Progenitor cell of endocrine pancreas (in vitro differentiated cells): Measurements from ENCODE around the gene TMEM45B. TPM values are rescaled to one million over a fixed set of nuclear protein-coding genes. Genes with fewer than 3 reads are reported as not detected.
"Not testable (repeated sequence)": the region's sequence is repeated elsewhere in the genome, so short reads cannot be mapped to it uniquely, and the experiment has no call there.

ENCODE experiments used
- DNase-seq: peaks from one replicate; pipeline ENCODE4 v3.0.0; 2021; ENCODE audit warnings: low spot score; ENCODE audit not compliant: unreplicated experiment
- H3K27ac Mint-ChIP-seq: 2 replicates; pipeline ENCODE4 v1.8.0; 2021; ENCODE audit warnings: mild to moderate bottlenecking, moderate library complexity, mixed read lengths
- H3K27me3 Mint-ChIP-seq: 2 replicates; pipeline ENCODE4 v1.8.0; 2021; ENCODE audit warnings: mixed read lengths
- H3K36me3 Mint-ChIP-seq: 2 replicates; pipeline ENCODE4 v1.8.0; 2022; ENCODE audit warnings: mixed read lengths; ENCODE audit not compliant: insufficient read depth
- H3K4me1 Mint-ChIP-seq: 2 replicates; pipeline ENCODE4 v1.8.0; 2021; ENCODE audit warnings: low read depth, mixed read lengths
- H3K4me3 Mint-ChIP-seq: 2 replicates; pipeline ENCODE4 v1.8.0; 2021; ENCODE audit warnings: low read depth, mild to moderate bottlenecking, moderate library complexity, mixed read lengths
- H3K9me3 Mint-ChIP-seq: 2 replicates; pipeline ENCODE4 v1.8.0; 2021; ENCODE audit warnings: low read depth, mixed read lengths
- CTCF ChIP-seq: fragments of 200-600 bp; sonication (generic); IDR thresholded peaks from one replicate; pipeline ENCODE4 v1.5.0; 2021; ENCODE audit warnings: antibody characterized with exemption, mild to moderate bottlenecking; ENCODE audit not compliant: unreplicated experiment
- total RNA-seq: library from RNA; stranded (reverse); gene quantifications from 2 replicates; pipeline ENCODE4 v1.2.1, GENCODE V29; 2021

TMEM45B gene
- total RNA-seq, 1 donor from 2014 or later = 1.4 TPM

GRCh38 chr11:129813231-129813791, 2.3 kb upstream of the TMEM45B start:
- Mint-ChIP-seq H3K9me3 (peaks cover 4% of the 10 kb centered on the region), H3K36me3 (no peaks in the 10 kb centered on the region), H3K27ac (no peak overlapping the region), H3K4me3 (no peak overlapping the region), H3K4me1 (peaks cover 3% of the 10 kb centered on the region), H3K27me3 (peaks cover 44% of the 10 kb centered on the region)
- DNase-seq = no peak
- no peak for TF ChIP-seq CTCF

GRCh38 chr11:129814244-129815014, 1.2 kb upstream of the TMEM45B start:
- H3K27ac Mint-ChIP-seq = no peak overlapping the region
- peaks cover 3% of the 10 kb centered on the region for H3K4me1 Mint-ChIP-seq
- no peaks in the 10 kb centered on the region for H3K36me3 Mint-ChIP-seq
- peaks cover 55% of the 10 kb centered on the region for H3K27me3 Mint-ChIP-seq
- DNase-seq = no peak
- peaks cover under 1% of the 10 kb centered on the region for H3K9me3 Mint-ChIP-seq
- no peak overlapping the region for H3K4me3 Mint-ChIP-seq
- no peak for TF ChIP-seq CTCF

GRCh38 chr11:129817534-129818051, 1.9 kb downstream of the TMEM45B start:
- peaks cover 56% of the 10 kb centered on the region for H3K27me3 Mint-ChIP-seq
- no peak overlapping the region for H3K27ac Mint-ChIP-seq
- TF ChIP-seq CTCF = no peak
- DNase-seq = no peak
- H3K4me1 Mint-ChIP-seq = peaks cover 3% of the 10 kb centered on the region
- no peaks in the 10 kb centered on the region for H3K9me3 Mint-ChIP-seq
- no peaks in the 10 kb centered on the region for H3K36me3 Mint-ChIP-seq
- no peak overlapping the region for H3K4me3 Mint-ChIP-seq

GRCh38 chr11:129818236-129818635, 2.6 kb downstream of the TMEM45B start:
- H3K27me3 Mint-ChIP-seq = peaks cover 56% of the 10 kb centered on the region
- not testable (repeated sequence) for H3K27ac Mint-ChIP-seq, H3K36me3 Mint-ChIP-seq, H3K9me3 Mint-ChIP-seq, H3K4me3 Mint-ChIP-seq, DNase-seq, H3K4me1 Mint-ChIP-seq

- H3K4me1 Mint-ChIP-seq = peaks cover 3% of the 10 kb centered on the region
- TF ChIP-seq CTCF = no peak
- no peak for DNase-seq
- H3K4me3 Mint-ChIP-seq = no peak overlapping the region
- peaks cover 46% of the 10 kb centered on the region for H3K27me3 Mint-ChIP-seq
- no peaks in the 10 kb centered on the region for H3K9me3 Mint-ChIP-seq
- no peaks in the 10 kb centered on the region for H3K36me3 Mint-ChIP-seq
- no peak overlapping the region for H3K27ac Mint-ChIP-seq
Observed at GRCh38 chr11:129819237-129819636, 3.6 kb downstream of the TMEM45B start.

GRCh38 chr11:129820228-129820627, 4.6 kb downstream of the TMEM45B start:
- H3K9me3 Mint-ChIP-seq, H3K27ac Mint-ChIP-seq, H3K36me3 Mint-ChIP-seq, DNase-seq, H3K4me3 Mint-ChIP-seq, H3K4me1 Mint-ChIP-seq: not testable (repeated sequence)
- peaks cover 36% of the 10 kb centered on the region for H3K27me3 Mint-ChIP-seq

- not testable (repeated sequence) for H3K9me3 Mint-ChIP-seq, H3K4me3 Mint-ChIP-seq, H3K4me1 Mint-ChIP-seq, DNase-seq, H3K36me3 Mint-ChIP-seq, H3K27ac Mint-ChIP-seq
- H3K27me3 Mint-ChIP-seq = peaks cover 13% of the 10 kb centered on the region
Observed at GRCh38 chr11:129823281-129823680, 7.6 kb downstream of the TMEM45B start.

- H3K27me3 Mint-ChIP-seq, H3K36me3 Mint-ChIP-seq, H3K4me1 Mint-ChIP-seq, H3K4me3 Mint-ChIP-seq, H3K9me3 Mint-ChIP-seq, DNase-seq, H3K27ac Mint-ChIP-seq: not testable (repeated sequence)
Observed at GRCh38 chr11:129823799-129824198, 8.2 kb downstream of the TMEM45B start.
